Stomach (tissue), 4 donors: Measurements from ENCODE around the gene RGL2.

Experiments
- POLR2AphosphoS5 ChIP-seq, 3 donors: sonication (generic); formaldehyde crosslinking; IDR thresholded peaks; one replicate each; pipeline ENCODE4 v1.6.1; 2016; ENCODE audit warnings: antibody characterized with exemption in 3 of 3
- TF ChIP-seq, protein P1 (sequence below), 7 experiments: fragments of 450-650 bp in 4 of 7; fragments of 200-600 bp in 3 of 7; sonication (generic) in 3 of 7; IDR thresholded peaks; one replicate each; pipeline ENCODE4 v1.5.1; 2016 to 2019; ENCODE audit warnings: antibody characterized with exemption in 7 of 7, control low read depth in 2 of 7, mild to moderate bottlenecking in 1 of 7

DNA sequence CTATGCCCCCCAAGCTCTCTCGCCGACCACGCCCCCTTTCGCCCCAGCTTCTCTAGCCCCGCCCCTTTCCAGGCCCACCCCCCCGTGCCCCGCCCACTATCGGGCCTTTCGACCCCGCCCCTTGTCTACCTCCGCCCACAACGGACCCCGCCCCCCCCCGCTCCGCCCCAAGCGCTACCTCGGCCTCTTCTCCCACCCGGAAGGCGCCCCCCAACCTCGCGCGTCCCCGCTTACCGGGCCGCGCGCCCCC, 18.6 kb upstream of the RGL2 start:
- TF ChIP-seq, protein P1, sequence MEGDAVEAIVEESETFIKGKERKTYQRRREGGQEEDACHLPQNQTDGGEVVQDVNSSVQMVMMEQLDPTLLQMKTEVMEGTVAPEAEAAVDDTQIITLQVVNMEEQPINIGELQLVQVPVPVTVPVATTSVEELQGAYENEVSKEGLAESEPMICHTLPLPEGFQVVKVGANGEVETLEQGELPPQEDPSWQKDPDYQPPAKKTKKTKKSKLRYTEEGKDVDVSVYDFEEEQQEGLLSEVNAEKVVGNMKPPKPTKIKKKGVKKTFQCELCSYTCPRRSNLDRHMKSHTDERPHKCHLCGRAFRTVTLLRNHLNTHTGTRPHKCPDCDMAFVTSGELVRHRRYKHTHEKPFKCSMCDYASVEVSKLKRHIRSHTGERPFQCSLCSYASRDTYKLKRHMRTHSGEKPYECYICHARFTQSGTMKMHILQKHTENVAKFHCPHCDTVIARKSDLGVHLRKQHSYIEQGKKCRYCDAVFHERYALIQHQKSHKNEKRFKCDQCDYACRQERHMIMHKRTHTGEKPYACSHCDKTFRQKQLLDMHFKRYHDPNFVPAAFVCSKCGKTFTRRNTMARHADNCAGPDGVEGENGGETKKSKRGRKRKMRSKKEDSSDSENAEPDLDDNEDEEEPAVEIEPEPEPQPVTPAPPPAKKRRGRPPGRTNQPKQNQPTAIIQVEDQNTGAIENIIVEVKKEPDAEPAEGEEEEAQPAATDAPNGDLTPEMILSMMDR (IDR thresholded peaks at IDR 0.05): no peak
- TF ChIP-seq POLR2AphosphoS5 (IDR thresholded peaks at IDR 0.05): no peak
